ENCODE data around the gene PRSS21. TPM values are rescaled to one million over a fixed set of nuclear protein-coding genes. Genes with fewer than 3 reads are reported as not detected.

Gene PRSS21
- total and polyA plus RNA-seq, 2 donors from 2014 or later: 0.54 TPM; not detected in 1

DNA sequence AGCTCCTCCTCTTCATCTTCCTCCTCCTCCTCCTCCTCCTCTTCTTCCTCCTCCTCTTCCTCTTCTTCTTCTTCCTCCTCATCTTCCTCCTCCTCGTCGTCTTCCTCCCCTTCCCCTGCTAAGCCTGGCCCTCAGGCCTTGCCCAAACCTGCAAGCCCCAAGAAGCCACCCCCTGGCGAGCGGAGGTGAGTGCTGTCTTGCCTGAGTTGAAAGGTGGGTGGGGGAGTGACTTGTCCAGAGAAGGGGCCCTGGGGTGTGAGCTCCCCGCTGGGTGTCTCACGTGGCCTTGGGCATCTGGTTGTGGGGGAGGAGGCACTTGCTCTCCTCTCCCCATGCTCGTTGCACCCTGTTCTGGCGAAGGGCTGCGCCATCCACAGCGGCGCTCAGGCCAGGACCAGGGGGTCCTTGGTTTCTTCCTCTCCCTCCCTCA, 47.9 kb upstream of the PRSS21 start:
- intact Hi-C loops (cut with DNase I): no loop called here

DNA sequence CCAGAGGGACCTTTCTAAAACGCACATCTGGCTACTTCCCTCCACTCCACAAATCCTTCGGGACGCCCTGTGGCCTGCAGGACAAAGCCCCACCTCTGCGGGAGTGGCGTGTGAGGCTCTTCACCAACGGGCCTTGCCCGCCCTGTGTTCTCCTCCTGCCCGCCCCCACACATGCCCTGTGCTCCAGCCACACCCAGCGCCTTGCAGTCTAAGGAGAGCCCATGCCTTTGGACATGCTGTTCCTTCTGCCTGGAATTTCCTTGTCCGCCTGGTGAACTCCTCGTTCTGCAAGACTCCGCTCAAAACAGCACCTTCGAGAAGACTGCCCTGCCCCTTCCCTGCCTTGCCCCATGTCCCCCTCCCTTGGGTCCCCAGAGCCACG, 47.4 kb upstream of the PRSS21 start:
- DNase-seq (peak in 1 of 5 donors; percentile 74), FAIRE-seq (no peak)
- no peaks in the 10 kb centered on the region for H3K27me3 ChIP-seq (ENCODE audit: control insufficient read depth, insufficient read depth, low read length)
- H3K4me3 ChIP-seq (ENCODE audit: low read length in 3 of 3): no peak overlapping the region
- intact Hi-C loops (cut with DNase I): no loop called here
- H3K4me1 ChIP-seq (ENCODE audit: control insufficient read depth in 2 of 3, insufficient read depth in 2 of 3, low read depth in 1 of 3, low read length in 3 of 3): no peaks in the 10 kb centered on the region
- no peaks in the 10 kb centered on the region for H3K9me3 ChIP-seq (ENCODE audit: control insufficient read depth in 2 of 3, insufficient read depth in 1 of 3, low read length in 3 of 3)
- no peak overlapping the region for H3K27ac ChIP-seq (ENCODE audit: low read depth in 2 of 2, low read length in 2 of 2)
- TF ChIP-seq, protein P1, sequence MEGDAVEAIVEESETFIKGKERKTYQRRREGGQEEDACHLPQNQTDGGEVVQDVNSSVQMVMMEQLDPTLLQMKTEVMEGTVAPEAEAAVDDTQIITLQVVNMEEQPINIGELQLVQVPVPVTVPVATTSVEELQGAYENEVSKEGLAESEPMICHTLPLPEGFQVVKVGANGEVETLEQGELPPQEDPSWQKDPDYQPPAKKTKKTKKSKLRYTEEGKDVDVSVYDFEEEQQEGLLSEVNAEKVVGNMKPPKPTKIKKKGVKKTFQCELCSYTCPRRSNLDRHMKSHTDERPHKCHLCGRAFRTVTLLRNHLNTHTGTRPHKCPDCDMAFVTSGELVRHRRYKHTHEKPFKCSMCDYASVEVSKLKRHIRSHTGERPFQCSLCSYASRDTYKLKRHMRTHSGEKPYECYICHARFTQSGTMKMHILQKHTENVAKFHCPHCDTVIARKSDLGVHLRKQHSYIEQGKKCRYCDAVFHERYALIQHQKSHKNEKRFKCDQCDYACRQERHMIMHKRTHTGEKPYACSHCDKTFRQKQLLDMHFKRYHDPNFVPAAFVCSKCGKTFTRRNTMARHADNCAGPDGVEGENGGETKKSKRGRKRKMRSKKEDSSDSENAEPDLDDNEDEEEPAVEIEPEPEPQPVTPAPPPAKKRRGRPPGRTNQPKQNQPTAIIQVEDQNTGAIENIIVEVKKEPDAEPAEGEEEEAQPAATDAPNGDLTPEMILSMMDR (IDR thresholded peaks at IDR 0.05; ENCODE audit: borderline replicate concordance, extremely low read depth, insufficient read depth): no peak
- H3K36me3 ChIP-seq (ENCODE audit: control insufficient read depth in 2 of 3, insufficient read depth in 3 of 3, low read length in 3 of 3): peaks cover 6 to 75% (median 50%) of the 10 kb centered on the region in 3 donors
- H3K9ac ChIP-seq (ENCODE audit: low read length in 3 of 3): no peak overlapping the region

More for the DNA sequence above, 47.9 kb upstream of the PRSS21 start:
- Histone ChIP-seq H3K4me1 (ENCODE audit: control insufficient read depth in 2 of 3, insufficient read depth in 2 of 3, low read depth in 1 of 3, low read length in 3 of 3) (no peaks in the 10 kb centered on the region), H3K4me3 (ENCODE audit: low read length in 3 of 3) (no peak overlapping the region), H3K36me3 (ENCODE audit: control insufficient read depth in 2 of 3, insufficient read depth in 3 of 3, low read length in 3 of 3) (peaks cover 11 to 75% (median 54%) of the 10 kb centered on the region in 3 donors), H3K27ac (ENCODE audit: low read depth in 2 of 2, low read length in 2 of 2) (no peak overlapping the region), H3K9me3 (ENCODE audit: control insufficient read depth in 2 of 3, insufficient read depth in 1 of 3, low read length in 3 of 3) (no peaks in the 10 kb centered on the region), H3K27me3 (ENCODE audit: control insufficient read depth, insufficient read depth, low read length) (no peaks in the 10 kb centered on the region), H3K9ac (ENCODE audit: low read length in 3 of 3) (no peak overlapping the region)
- FAIRE-seq: no peak
- TF ChIP-seq, protein P1 (IDR thresholded peaks at IDR 0.05; ENCODE audit: borderline replicate concordance, extremely low read depth, insufficient read depth): no peak
- DNase-seq: peak in 1 of 5 donors; percentile 71

DNA sequence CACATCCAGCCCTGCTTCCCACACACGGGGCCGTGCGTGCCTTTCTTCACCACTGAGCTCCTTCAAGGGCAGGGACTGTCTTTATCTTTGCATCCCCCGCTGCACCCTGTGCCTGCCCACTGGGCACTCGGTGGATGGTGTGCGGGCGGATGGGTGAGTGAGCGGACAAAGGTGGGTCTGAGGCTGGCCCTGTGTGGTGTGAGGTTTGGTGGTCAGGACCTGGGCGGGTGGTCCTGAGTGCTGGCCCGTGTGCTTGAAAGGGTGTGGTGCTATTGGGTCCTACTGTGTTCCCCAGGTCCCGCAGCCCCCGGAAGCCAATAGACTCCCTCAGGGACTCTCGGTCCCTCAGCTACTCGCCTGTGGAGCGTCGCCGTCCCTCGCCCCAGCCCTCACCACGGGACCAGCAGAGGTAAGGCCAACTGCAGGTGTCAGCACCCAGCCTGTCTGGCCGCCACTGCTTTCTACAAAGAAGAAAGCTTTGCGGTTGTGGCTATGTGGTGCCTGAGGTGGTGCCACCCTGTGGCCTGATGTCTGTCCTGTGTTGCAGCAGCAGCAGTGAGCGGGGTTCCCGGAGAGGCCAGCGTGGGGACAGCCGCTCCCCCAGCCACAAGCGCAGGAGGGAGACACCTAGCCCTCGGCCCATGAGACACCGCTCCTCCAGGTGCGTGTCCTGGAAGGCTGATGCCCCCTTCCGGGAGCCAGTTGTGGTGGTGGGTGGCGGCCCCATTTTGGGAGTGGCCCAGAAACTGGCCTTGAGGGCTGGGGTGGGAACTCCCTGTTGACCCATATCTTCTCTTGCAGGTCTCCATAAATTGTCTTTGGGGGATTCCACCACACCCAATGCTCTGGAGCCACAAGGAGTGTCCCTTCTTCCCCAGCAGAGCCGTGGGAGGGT, 46.7 kb upstream of the PRSS21 start:
- intact Hi-C loops (cut with DNase I): no loop called here
- peak in 1 of 5 donors; percentile 54 for DNase-seq
- FAIRE-seq: no peak
- no peaks in the 10 kb centered on the region for H3K9me3 ChIP-seq (ENCODE audit: control insufficient read depth in 2 of 3, insufficient read depth in 1 of 3, low read length in 3 of 3)
- H3K36me3 ChIP-seq (ENCODE audit: control insufficient read depth in 2 of 3, insufficient read depth in 3 of 3, low read length in 3 of 3): peaks cover 0 to 72% (median 48%) of the 10 kb centered on the region in 3 donors
- no peak overlapping the region for H3K4me3 ChIP-seq (ENCODE audit: low read length in 3 of 3)
- no peaks in the 10 kb centered on the region for H3K4me1 ChIP-seq (ENCODE audit: control insufficient read depth in 2 of 3, insufficient read depth in 2 of 3, low read depth in 1 of 3, low read length in 3 of 3)
- H3K27me3 ChIP-seq (ENCODE audit: control insufficient read depth, insufficient read depth, low read length): no peaks in the 10 kb centered on the region
- TF ChIP-seq, protein P1 (IDR thresholded peaks at IDR 0.05; ENCODE audit: borderline replicate concordance, extremely low read depth, insufficient read depth): no peak
- no peak overlapping the region for H3K9ac ChIP-seq (ENCODE audit: low read length in 3 of 3)
- H3K27ac ChIP-seq (ENCODE audit: low read depth in 2 of 2, low read length in 2 of 2): no peak overlapping the region

All from kidney (tissue), 14 donors.